ENCODE results near the gene UCK2.

DNA sequence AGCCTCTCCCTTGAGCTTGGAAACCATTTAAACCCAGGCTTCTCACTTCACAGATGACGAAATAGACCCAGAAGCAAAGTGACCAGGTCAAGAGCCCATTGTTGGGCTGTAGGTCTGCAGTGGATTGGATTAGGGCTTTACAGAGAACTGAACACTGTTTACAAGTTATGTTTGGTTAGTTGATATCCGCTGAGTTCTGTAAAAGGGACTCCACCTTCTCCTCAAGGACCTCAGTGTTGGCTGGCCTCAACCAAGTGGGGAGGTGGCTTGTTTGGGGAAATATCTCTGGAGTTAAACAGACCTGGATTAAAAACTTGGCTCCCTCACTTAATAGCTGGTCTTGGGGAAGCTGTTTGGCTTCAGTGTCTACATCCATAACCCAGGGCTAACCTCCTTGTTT lies 88.1 kb downstream of the UCK2 start:
- TF ChIP-seq, protein P1, sequence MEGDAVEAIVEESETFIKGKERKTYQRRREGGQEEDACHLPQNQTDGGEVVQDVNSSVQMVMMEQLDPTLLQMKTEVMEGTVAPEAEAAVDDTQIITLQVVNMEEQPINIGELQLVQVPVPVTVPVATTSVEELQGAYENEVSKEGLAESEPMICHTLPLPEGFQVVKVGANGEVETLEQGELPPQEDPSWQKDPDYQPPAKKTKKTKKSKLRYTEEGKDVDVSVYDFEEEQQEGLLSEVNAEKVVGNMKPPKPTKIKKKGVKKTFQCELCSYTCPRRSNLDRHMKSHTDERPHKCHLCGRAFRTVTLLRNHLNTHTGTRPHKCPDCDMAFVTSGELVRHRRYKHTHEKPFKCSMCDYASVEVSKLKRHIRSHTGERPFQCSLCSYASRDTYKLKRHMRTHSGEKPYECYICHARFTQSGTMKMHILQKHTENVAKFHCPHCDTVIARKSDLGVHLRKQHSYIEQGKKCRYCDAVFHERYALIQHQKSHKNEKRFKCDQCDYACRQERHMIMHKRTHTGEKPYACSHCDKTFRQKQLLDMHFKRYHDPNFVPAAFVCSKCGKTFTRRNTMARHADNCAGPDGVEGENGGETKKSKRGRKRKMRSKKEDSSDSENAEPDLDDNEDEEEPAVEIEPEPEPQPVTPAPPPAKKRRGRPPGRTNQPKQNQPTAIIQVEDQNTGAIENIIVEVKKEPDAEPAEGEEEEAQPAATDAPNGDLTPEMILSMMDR (conservative IDR thresholded peaks at IDR 0.05): no peak
- no peak for TF ChIP-seq ZFX (IDR thresholded peaks at IDR 0.05)
